ENCODE data around the gene CDK3. TPM values are rescaled to one million over a fixed set of nuclear protein-coding genes. Genes with fewer than 3 reads are reported as not detected.

The CDK3 gene
- total RNA-seq, 1 experiment from 2014 or later, result 8.5 TPM

DNA sequence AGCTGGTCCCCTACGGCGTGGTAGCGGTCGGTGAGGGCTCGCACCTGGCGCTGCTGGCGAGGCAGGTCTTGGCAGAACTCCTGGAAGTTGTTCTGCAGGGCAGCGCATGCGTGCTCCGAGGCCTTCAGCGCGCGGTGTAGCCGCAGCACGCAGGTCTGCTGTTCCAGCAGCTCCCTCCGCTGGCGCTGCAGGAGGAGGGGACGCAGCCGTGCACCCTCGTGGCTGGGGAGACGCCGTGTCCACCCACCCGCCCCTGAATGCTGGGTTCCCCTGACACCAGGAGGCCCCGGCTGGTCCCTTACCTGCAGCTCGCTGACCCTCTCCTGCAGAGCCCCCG is 14.2 kb downstream of the CDK3 start:
- CTCF ChIA-PET, result interaction anchor here (0.6 to 1.4 kb wide), 5 partner anchors 9 to 110 kb away, joined by 3 to 8 read pairs (median 5); no protein-coding TSS in a partner anchor
- Histone ChIP-seq H3K4me1 (ENCODE audit: insufficient read depth, low read length) (no peaks in the 10 kb centered on the region), H3K79me2 (ENCODE audit: low read length) (no peaks in the 10 kb centered on the region), H3K4me3 (ENCODE audit: low read length) (no peak overlapping the region), H3F3A (ENCODE audit: low read length, unreplicated experiment) (no peaks in the 10 kb centered on the region), H3K36me3 (ENCODE audit: low read depth, low read length) (peaks cover 28% of the 10 kb centered on the region), H3K27ac (ENCODE audit: low read length) (no peak overlapping the region), H3K9me2 (replicated peaks; ENCODE audit: low read length) (no peaks in the 10 kb centered on the region), H3K4me2 (ENCODE audit: low read length) (no peak overlapping the region), H3K9ac (ENCODE audit: low read length) (no peak overlapping the region), H3K27me3 (ENCODE audit: low read length) (no peaks in the 10 kb centered on the region), H3K9me3 (ENCODE audit: low read length) (no peaks in the 10 kb centered on the region), H2AFZ (ENCODE audit: low read length) (no peak overlapping the region), H4K20me1 (ENCODE audit: low read length) (no peaks in the 10 kb centered on the region)
- TF ChIP-seq EZH2phosphoT487 (IDR thresholded peaks at IDR 0.05; ENCODE audit: borderline replicate concordance, low read length) (no peak), EZH2 (IDR thresholded peaks at IDR 0.05; ENCODE audit: low read length, unreplicated experiment) (no peak)
- TF ChIP-seq, protein P1, sequence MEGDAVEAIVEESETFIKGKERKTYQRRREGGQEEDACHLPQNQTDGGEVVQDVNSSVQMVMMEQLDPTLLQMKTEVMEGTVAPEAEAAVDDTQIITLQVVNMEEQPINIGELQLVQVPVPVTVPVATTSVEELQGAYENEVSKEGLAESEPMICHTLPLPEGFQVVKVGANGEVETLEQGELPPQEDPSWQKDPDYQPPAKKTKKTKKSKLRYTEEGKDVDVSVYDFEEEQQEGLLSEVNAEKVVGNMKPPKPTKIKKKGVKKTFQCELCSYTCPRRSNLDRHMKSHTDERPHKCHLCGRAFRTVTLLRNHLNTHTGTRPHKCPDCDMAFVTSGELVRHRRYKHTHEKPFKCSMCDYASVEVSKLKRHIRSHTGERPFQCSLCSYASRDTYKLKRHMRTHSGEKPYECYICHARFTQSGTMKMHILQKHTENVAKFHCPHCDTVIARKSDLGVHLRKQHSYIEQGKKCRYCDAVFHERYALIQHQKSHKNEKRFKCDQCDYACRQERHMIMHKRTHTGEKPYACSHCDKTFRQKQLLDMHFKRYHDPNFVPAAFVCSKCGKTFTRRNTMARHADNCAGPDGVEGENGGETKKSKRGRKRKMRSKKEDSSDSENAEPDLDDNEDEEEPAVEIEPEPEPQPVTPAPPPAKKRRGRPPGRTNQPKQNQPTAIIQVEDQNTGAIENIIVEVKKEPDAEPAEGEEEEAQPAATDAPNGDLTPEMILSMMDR (conservative IDR thresholded peaks at IDR 0.05; ENCODE audit: low read depth, low read length), result no peak
- ATAC-seq, result no peak
- BruUV-seq (replicated peaks), result no TSS peak
- POLR2A ChIA-PET (ENCODE audit: unreplicated experiment), result no interaction called here
- intact Hi-C loops (cut with micrococcal nuclease), result loop anchor here (2.0 to 5.0 kb wide), 2 partner anchors 42 to 282 kb away; no protein-coding TSS in a partner anchor
- DNase-seq, result no peak

GRCh38 chr17:76017481-76018339 is 17.1 kb downstream of the CDK3 start:
- H3K9me2 ChIP-seq (replicated peaks; ENCODE audit: low read length), result no peaks in the 10 kb centered on the region
- DNase-seq (no peak), ATAC-seq (no peak)
- no peak overlapping the region for H3K9ac ChIP-seq (ENCODE audit: low read length)
- POLR2A ChIA-PET (ENCODE audit: unreplicated experiment), result no interaction called here
- intact Hi-C loops (cut with micrococcal nuclease), result no loop called here
- H2AFZ ChIP-seq (ENCODE audit: low read length), result no peak overlapping the region
- no peaks in the 10 kb centered on the region for H3K9me3 ChIP-seq (ENCODE audit: low read length)
- no peaks in the 10 kb centered on the region for H3K79me2 ChIP-seq (ENCODE audit: low read length)
- H3K27ac ChIP-seq (ENCODE audit: low read length), result no peak overlapping the region
- CTCF ChIA-PET, result no interaction called here
- no peak for TF ChIP-seq EZH2 (IDR thresholded peaks at IDR 0.05; ENCODE audit: low read length, unreplicated experiment)
- TF ChIP-seq, protein P1 (conservative IDR thresholded peaks at IDR 0.05; ENCODE audit: low read depth, low read length), result no peak
- TF ChIP-seq EZH2phosphoT487 (IDR thresholded peaks at IDR 0.05; ENCODE audit: borderline replicate concordance, low read length), result no peak
- H3K4me2 ChIP-seq (ENCODE audit: low read length), result no peak overlapping the region
- no TSS peak for BruUV-seq (replicated peaks)
- no peak overlapping the region for H3K4me3 ChIP-seq (ENCODE audit: low read length)
- H3F3A ChIP-seq (ENCODE audit: low read length, unreplicated experiment), result no peaks in the 10 kb centered on the region
- H4K20me1 ChIP-seq (ENCODE audit: low read length), result no peaks in the 10 kb centered on the region
- H3K4me1 ChIP-seq (ENCODE audit: insufficient read depth, low read length), result no peaks in the 10 kb centered on the region
- H3K27me3 ChIP-seq (ENCODE audit: low read length), result no peaks in the 10 kb centered on the region
- peaks cover 15% of the 10 kb centered on the region for H3K36me3 ChIP-seq (ENCODE audit: low read depth, low read length)

- Histone ChIP-seq H3K9me3 (ENCODE audit: low read length) (no peaks in the 10 kb centered on the region), H3K36me3 (ENCODE audit: low read depth, low read length) (peaks cover 20% of the 10 kb centered on the region), H3K27ac (ENCODE audit: low read length) (no peak overlapping the region), H3K27me3 (ENCODE audit: low read length) (no peaks in the 10 kb centered on the region), H3K4me3 (ENCODE audit: low read length) (no peak overlapping the region), H3K9ac (ENCODE audit: low read length) (no peak overlapping the region), H3F3A (ENCODE audit: low read length, unreplicated experiment) (no peaks in the 10 kb centered on the region), H3K4me1 (ENCODE audit: insufficient read depth, low read length) (no peaks in the 10 kb centered on the region), H3K79me2 (ENCODE audit: low read length) (no peaks in the 10 kb centered on the region), H4K20me1 (ENCODE audit: low read length) (no peaks in the 10 kb centered on the region), H3K9me2 (replicated peaks; ENCODE audit: low read length) (no peaks in the 10 kb centered on the region), H3K4me2 (ENCODE audit: low read length) (no peak overlapping the region), H2AFZ (ENCODE audit: low read length) (no peak overlapping the region)
- intact Hi-C loops (cut with micrococcal nuclease), result no loop called here
- ATAC-seq, result no peak
- ChIA-PET CTCF (no interaction called here), POLR2A (ENCODE audit: unreplicated experiment) (no interaction called here)
- no peak for DNase-seq
- TF ChIP-seq EZH2phosphoT487 (IDR thresholded peaks at IDR 0.05; ENCODE audit: borderline replicate concordance, low read length) (no peak), EZH2 (IDR thresholded peaks at IDR 0.05; ENCODE audit: low read length, unreplicated experiment) (no peak)
- TF ChIP-seq, protein P1 (conservative IDR thresholded peaks at IDR 0.05; ENCODE audit: low read depth, low read length), result no peak
- no TSS peak for BruUV-seq (replicated peaks)
Measured at GRCh38 chr17:76018340-76018680, 17.7 kb downstream of the CDK3 start.

Measured in PC-3 (cell line).